Measurements from ENCODE around the gene AUTS2. TPM values are rescaled to one million over a fixed set of nuclear protein-coding genes. Genes with fewer than 3 reads are reported as not detected.

Gene AUTS2
- total and polyA plus RNA-seq, 10 donors = 6.1 to 54.8 (median 29.1) TPM

GRCh38 chr7:70719125-70719524 is 1120.8 kb downstream of the AUTS2 start:
- H3K36me3 ChIP-seq = no peaks in the 10 kb centered on the region
- no peak overlapping the region for H3K4me3 ChIP-seq
- TF ChIP-seq POLR2AphosphoS5 (IDR thresholded peaks at IDR 0.05) = no peak
- no peak for TF ChIP-seq POLR2A (IDR thresholded peaks at IDR 0.05)
- TF ChIP-seq CTCF (IDR thresholded peaks at IDR 0.05 in 8 of 11, conservative IDR thresholded peaks at IDR 0.05 in 3 of 11) = no peak
- intact Hi-C loops (cut with DNase I; ENCODE audit: low total_unique reads) = no loop called here
- no peak overlapping the region for H3K27ac ChIP-seq
- no peaks in the 10 kb centered on the region for H3K4me1 ChIP-seq
- no peaks in the 10 kb centered on the region for H3K27me3 ChIP-seq (replicated peaks in 1 of 7)
- 92 to 97% (median 92%) methylated on average over 7 of the region's 7 CpGs for WGBS, 5 donors
- peaks cover 0 to 7% (median 4%) of the 10 kb centered on the region in 8 donors for H3K9me3 ChIP-seq
- DNase-seq = no peak

- Histone ChIP-seq H3K27me3 (replicated peaks in 1 of 7) (no peaks in the 10 kb centered on the region), H3K4me1 (no peaks in the 10 kb centered on the region), H3K27ac (no peak overlapping the region), H3K9me3 (no peaks in the 10 kb centered on the region), H3K4me3 (no peak overlapping the region), H3K36me3 (no peaks in the 10 kb centered on the region)
- intact Hi-C loops (cut with DNase I; ENCODE audit: low total_unique reads) = no loop called here
- TF ChIP-seq CTCF (IDR thresholded peaks at IDR 0.05 in 8 of 11, conservative IDR thresholded peaks at IDR 0.05 in 3 of 11) (no peak), POLR2AphosphoS5 (IDR thresholded peaks at IDR 0.05) (no peak), POLR2A (IDR thresholded peaks at IDR 0.05) (no peak)
- 36 to 54% (median 43%) methylated on average over 7 of the region's 7 CpGs for WGBS, 5 donors
- DNase-seq = no peak
These were observed 1122.1 kb downstream of the AUTS2 start for GRCh38 chr7:70720191-70720873.

- Histone ChIP-seq H3K27ac (no peak overlapping the region), H3K9me3 (no peaks in the 10 kb centered on the region), H3K36me3 (no peaks in the 10 kb centered on the region), H3K27me3 (replicated peaks in 1 of 7) (no peaks in the 10 kb centered on the region), H3K4me3 (no peak overlapping the region), H3K4me1 (no peaks in the 10 kb centered on the region)
- DNase-seq = no peak
- no peak for TF ChIP-seq CTCF (IDR thresholded peaks at IDR 0.05 in 8 of 11, conservative IDR thresholded peaks at IDR 0.05 in 3 of 11)
- no peak for TF ChIP-seq POLR2AphosphoS5 (IDR thresholded peaks at IDR 0.05)
- TF ChIP-seq POLR2A (IDR thresholded peaks at IDR 0.05) = no peak
- 75 to 93% (median 86%) methylated on average over 1 of the region's 1 CpG for WGBS, 5 donors
- intact Hi-C loops (cut with DNase I; ENCODE audit: low total_unique reads) = no loop called here
These were observed 1123.2 kb downstream of the AUTS2 start for GRCh38 chr7:70721500-70721899.

GRCh38 chr7:70723339-70723738 is 1125.1 kb downstream of the AUTS2 start:
- no peak overlapping the region for H3K4me3 ChIP-seq
- WGBS, 5 donors = 78 to 94% (median 86%) methylated on average over 5 of the region's 5 CpGs
- intact Hi-C loops (cut with DNase I; ENCODE audit: low total_unique reads) = no loop called here
- TF ChIP-seq POLR2A (IDR thresholded peaks at IDR 0.05) (no peak), CTCF (IDR thresholded peaks at IDR 0.05 in 8 of 11, conservative IDR thresholded peaks at IDR 0.05 in 3 of 11) (no peak), POLR2AphosphoS5 (IDR thresholded peaks at IDR 0.05) (no peak)
- no peaks in the 10 kb centered on the region for H3K4me1 ChIP-seq
- no peaks in the 10 kb centered on the region for H3K9me3 ChIP-seq
- H3K36me3 ChIP-seq = no peaks in the 10 kb centered on the region
- H3K27me3 ChIP-seq (replicated peaks in 1 of 7) = no peaks in the 10 kb centered on the region
- DNase-seq = no peak
- no peak overlapping the region for H3K27ac ChIP-seq

Data from spleen (tissue), 11 donors.